H9 (cell line): ENCODE results near the gene DPH2. TPM values are rescaled to one million over a fixed set of nuclear protein-coding genes. Genes with fewer than 3 reads are reported as not detected.
A peak's percentile ranks its signal among the peaks of the same experiment; 100 is the strongest.

Experiments used
- DNase-seq: peaks from one replicate; pipeline ENCODE4 v3.0.0-alpha.2; 2017
- H2AFZ ChIP-seq: one replicate; pipeline ENCODE4 v1.6.1; 2013; ENCODE audit warnings: mild to moderate bottlenecking, low read length, control low read depth, moderate library complexity
- H2AK5ac ChIP-seq: 2 replicates; pipeline ENCODE4 v1.6.1; 2013; ENCODE audit warnings: low read length, control low read depth, mixed read lengths; ENCODE audit not compliant: insufficient read length
- H2BK120ac ChIP-seq: one replicate; pipeline ENCODE4 v1.6.1; 2013; ENCODE audit warnings: low read depth, mild to moderate bottlenecking, low read length, control low read depth, inconsistent platforms; ENCODE audit not compliant: poor library complexity, severe bottlenecking
- H2BK12ac ChIP-seq: 2 replicates; pipeline ENCODE4 v1.6.1; 2013; ENCODE audit warnings: low read length, control low read depth, mixed read lengths, low read depth; ENCODE audit not compliant: insufficient read length
- H2BK15ac ChIP-seq: 2 replicates; pipeline ENCODE4 v1.6.1; 2013; ENCODE audit warnings: low read depth, low read length, control low read depth
- H2BK20ac ChIP-seq: one replicate; pipeline ENCODE4 v1.6.1; 2013; ENCODE audit warnings: low read depth, mild to moderate bottlenecking, low read length, control low read depth, inconsistent platforms; ENCODE audit not compliant: poor library complexity, severe bottlenecking
- H2BK5ac ChIP-seq: 2 replicates; pipeline ENCODE4 v1.6.1; 2013; ENCODE audit warnings: low read length, control low read depth, mixed read lengths; ENCODE audit not compliant: insufficient read length
- H3K14ac ChIP-seq: 2 replicates; pipeline ENCODE4 v1.6.1; 2013; ENCODE audit warnings: low read length, control low read depth; ENCODE audit not compliant: insufficient read depth
- H3K18ac ChIP-seq: 2 replicates; pipeline ENCODE4 v1.6.1; 2013; ENCODE audit warnings: low read depth, mild to moderate bottlenecking, mixed read lengths, low read length, control low read depth; ENCODE audit not compliant: insufficient read length
- H3K23ac ChIP-seq: 2 replicates; pipeline ENCODE4 v1.6.1; 2013; ENCODE audit warnings: low read length, control low read depth, mixed read lengths, low read depth; ENCODE audit not compliant: insufficient read length
- H3K23me2 ChIP-seq: 2 replicates; pipeline ENCODE4 v1.6.1; 2013; ENCODE audit warnings: low read depth, mild to moderate bottlenecking, mixed read lengths, low read length, control low read depth; ENCODE audit not compliant: insufficient read length, poor library complexity, severe bottlenecking
- H3K27ac ChIP-seq: 2 replicates; pipeline ENCODE4 v1.5.1; 2013; ENCODE audit warnings: low read length, control low read depth, mixed read lengths, low read depth; ENCODE audit not compliant: insufficient read length
- H3K27me3 ChIP-seq: 2 replicates; pipeline ENCODE4 v1.6.1; 2013; ENCODE audit warnings: low read length, control low read depth, inconsistent platforms; ENCODE audit not compliant: insufficient read depth
- H3K4ac ChIP-seq: 2 replicates; pipeline ENCODE4 v1.6.1; 2013; ENCODE audit warnings: low read depth, mild to moderate bottlenecking, control low read depth, inconsistent platforms, low read length, moderate library complexity
- H3K4me1 ChIP-seq: 2 replicates; pipeline ENCODE4 v1.6.1; 2013; ENCODE audit warnings: low read length, control low read depth, inconsistent platforms; ENCODE audit not compliant: insufficient read depth
- H3K4me2 ChIP-seq: 2 replicates; pipeline ENCODE4 v1.6.1; 2013; ENCODE audit warnings: low read length, control low read depth, mixed read lengths; ENCODE audit not compliant: insufficient read length, insufficient read depth
- H3K56ac ChIP-seq: 2 replicates; pipeline ENCODE4 v1.6.1; 2013; ENCODE audit warnings: low read depth, mild to moderate bottlenecking, mixed read lengths, low read length, control low read depth; ENCODE audit not compliant: insufficient read length
- H3K79me1 ChIP-seq: 2 replicates; pipeline ENCODE4 v1.6.1; 2013; ENCODE audit warnings: low read depth, mild to moderate bottlenecking, moderate library complexity, low read length, control low read depth, inconsistent platforms; ENCODE audit not compliant: insufficient read depth, poor library complexity, severe bottlenecking
- H3K79me2 ChIP-seq: 2 replicates; pipeline ENCODE4 v1.6.1; 2013; ENCODE audit warnings: low read length, control low read depth, inconsistent platforms; ENCODE audit not compliant: insufficient read depth
- H3K9ac ChIP-seq: 2 replicates; pipeline ENCODE4 v1.6.1; 2013; ENCODE audit warnings: low read length, control low read depth, mixed read lengths; ENCODE audit not compliant: insufficient read length; ENCODE audit errors: extremely low read depth
- H3K9me3 ChIP-seq: one replicate; pipeline ENCODE4 v1.6.1; 2013; ENCODE audit warnings: low read depth, low read length, inconsistent platforms; ENCODE audit not compliant: control insufficient read depth
- H3T11ph ChIP-seq: one replicate; pipeline ENCODE4 v1.6.1; 2013; ENCODE audit warnings: mild to moderate bottlenecking, low read length, control low read depth, inconsistent platforms
- H4K20me1 ChIP-seq: one replicate; pipeline ENCODE4 v1.6.1; 2013; ENCODE audit not compliant: control insufficient read depth, insufficient read length, insufficient read depth
- H4K5ac ChIP-seq: 2 replicates; pipeline ENCODE4 v1.6.1; 2013; ENCODE audit warnings: low read depth, mild to moderate bottlenecking, mixed read lengths, low read length, control low read depth; ENCODE audit not compliant: insufficient read length
- H4K8ac ChIP-seq: replicated peaks from 2 replicates; pipeline ENCODE4 v1.6.1; 2013; ENCODE audit warnings: low read length, control low read depth, mixed read lengths, low read depth; ENCODE audit not compliant: insufficient read length
- H4K91ac ChIP-seq: 2 replicates; pipeline ENCODE4 v1.6.1; 2013; ENCODE audit warnings: low read depth, mild to moderate bottlenecking, moderate library complexity, mixed read lengths, low read length, control low read depth; ENCODE audit not compliant: insufficient read length
- H3K27ac Mint-ChIP-seq, 3 experiments: 2 replicates in 2 of 3; 3 replicates in 1 of 3; pipeline ENCODE4 v1.8.0; 2020 to 2021; ENCODE audit warnings: mixed read lengths in 3 of 3, mild to moderate bottlenecking in 1 of 3, moderate library complexity in 1 of 3
- H3K27me3 Mint-ChIP-seq: 2 replicates; pipeline ENCODE4 v1.8.0; 2021; ENCODE audit warnings: low read depth, mild to moderate bottlenecking, moderate library complexity, mixed read lengths
- H3K36me3 Mint-ChIP-seq, 3 experiments: 2 replicates in 2 of 3; 3 replicates in 1 of 3; pipeline ENCODE4 v1.8.0; 2020 to 2021; ENCODE audit warnings: low read depth in 3 of 3, mixed read lengths in 3 of 3; ENCODE audit not compliant: insufficient read depth in 1 of 3
- H3K4me1 Mint-ChIP-seq, 2 experiments: 2 replicates each; pipeline ENCODE4 v1.8.0; 2020; ENCODE audit warnings: mixed read lengths in 2 of 2
- H3K4me3 Mint-ChIP-seq, 2 experiments: 2 replicates in 1 of 2; 3 replicates in 1 of 2; pipeline ENCODE4 v1.8.0; 2020 to 2021; ENCODE audit warnings: mild to moderate bottlenecking in 2 of 2, mixed read lengths in 2 of 2, moderate library complexity in 1 of 2
- H3K9me3 Mint-ChIP-seq, 2 experiments: 2 replicates in 1 of 2; 3 replicates in 1 of 2; pipeline ENCODE4 v1.8.0; 2020; ENCODE audit warnings: mild to moderate bottlenecking in 2 of 2, mixed read lengths in 2 of 2, moderate library complexity in 1 of 2
- CTCF ChIP-seq: fragments of 200-600 bp; sonication (generic); conservative IDR thresholded peaks from 3 replicates; pipeline ENCODE4 v1.8.0; 2021; ENCODE audit warnings: antibody characterized with exemption, mild to moderate bottlenecking
- WGBS: extraction: QIAGEN DNeasy Blood & Tissue Kit; methylation state at CpG from one replicate; pipeline ENCODE4 v1.1.7; 2013; ENCODE audit warnings: missing lambda C conversion rate, low lambda C conversion rate, mixed read lengths; ENCODE audit not compliant: insufficient read length; ENCODE audit errors: extremely low coverage; 5-methylcytosine and 5-hydroxymethylcytosine counted together
- total RNA-seq: library from RNA; stranded (reverse); gene quantifications from 2 replicates; pipeline ENCODE4 v1.2.1, GENCODE V29; 2021

DPH2 gene
- total RNA-seq, 1 experiment from 2014 or later: 74.4 TPM

GRCh38 chr1:44002606-44003157 is 32.9 kb downstream of the DPH2 start:
- no peak overlapping the region for H2BK12ac ChIP-seq
- peak; percentile 46 for DNase-seq
- Mint-ChIP-seq H3K27me3 (no peaks in the 10 kb centered on the region; the same call in none of the 2 replicates), H3K4me1 (peaks cover 2 to 4% of the 10 kb centered on the region in 2 experiments; a peak in 2 of 4 replicates), H3K36me3 (peaks cover 8 to 57% (median 36%) of the 10 kb centered on the region in 3 experiments), H3K9me3 (no peaks in the 10 kb centered on the region), H3K4me3 (no peak overlapping the region), H3K27ac (no peak overlapping the region)
- no peak overlapping the region for H3K4ac ChIP-seq
- H3K4me2 ChIP-seq: no peak overlapping the region
- H4K5ac ChIP-seq: no peak overlapping the region
- no peak overlapping the region for H3K14ac ChIP-seq
- no peak overlapping the region for H3K18ac ChIP-seq
- H4K8ac ChIP-seq: no peak overlapping the region
- peak; percentile 63 for TF ChIP-seq CTCF
- H4K91ac ChIP-seq: no peak overlapping the region
- no peak overlapping the region for H2AFZ ChIP-seq
- H3K56ac ChIP-seq: no peak overlapping the region
- no CpG with 5 or more reads among the region's 14 CpGs for WGBS
- no peak overlapping the region for H3K23ac ChIP-seq
- no peak overlapping the region for H2BK5ac ChIP-seq
- no peak overlapping the region for H2BK20ac ChIP-seq
- no peaks in the 10 kb centered on the region for H4K20me1 ChIP-seq
- H2BK120ac ChIP-seq: no peak overlapping the region
- no peak overlapping the region for H3K27ac ChIP-seq
- H3K4me1 ChIP-seq: no peaks in the 10 kb centered on the region
- no peaks in the 10 kb centered on the region for H3K79me1 ChIP-seq
- no peak overlapping the region for H3K9ac ChIP-seq
- H3K9me3 ChIP-seq: no peaks in the 10 kb centered on the region
- no peak overlapping the region for H2AK5ac ChIP-seq
- H2BK15ac ChIP-seq: no peak overlapping the region
- H3K79me2 ChIP-seq: no peaks in the 10 kb centered on the region
- no peaks in the 10 kb centered on the region for H3K23me2 ChIP-seq
- no peak overlapping the region for H3T11ph ChIP-seq
- H3K27me3 ChIP-seq: no peaks in the 10 kb centered on the region
